ENCODE results near the gene WDR1. TPM values are rescaled to one million over a fixed set of nuclear protein-coding genes. Genes with fewer than 3 reads are reported as not detected.

WDR1 gene
- total RNA-seq, 4 donors from 2014 or later, result 353 to 530 (median 419) TPM

GRCh38 chr4:10098780-10099160 lies 17.8 kb downstream of the WDR1 start:
- no peak for TF ChIP-seq POLR2A (IDR thresholded peaks at IDR 0.05)
- TF ChIP-seq CTCF (IDR thresholded peaks at IDR 0.05), result no peak
- TF ChIP-seq POLR2AphosphoS5 (IDR thresholded peaks at IDR 0.05), result peak; percentile 7
- no peak for TF ChIP-seq EP300 (IDR thresholded peaks at IDR 0.05)
- Histone ChIP-seq H3K9me3 (no peaks in the 10 kb centered on the region), H3K4me1 (peaks cover 6 to 100% (median 75%) of the 10 kb centered on the region in 3 donors), H3K4me3 (no peak overlapping the region), H3K27ac (peak overlapping the region; percentile 5 to 99 (median 86)), H3K36me3 (peaks cover 0 to 84% of the 10 kb centered on the region in 2 donors), H3K27me3 (no peaks in the 10 kb centered on the region)
- ATAC-seq, result no peak
- WGBS, 2 donors (ENCODE audit: low coverage in 1 of 2), result 42% methylated on average over 4 of the region's 12 CpGs; no CpG with 5 or more reads in 1 of the 2 donors

GRCh38 chr4:10097906-10098779 lies 18.5 kb downstream of the WDR1 start:
- H3K36me3 ChIP-seq, result peaks cover 0 to 90% of the 10 kb centered on the region in 2 donors
- no peak overlapping the region for H3K4me3 ChIP-seq
- H3K9me3 ChIP-seq, result no peaks in the 10 kb centered on the region
- H3K4me1 ChIP-seq, result peaks cover 11 to 100% (median 77%) of the 10 kb centered on the region in 3 donors
- WGBS, 2 donors (ENCODE audit: low coverage in 1 of 2), result 67 to 77% methylated on average over 4 to 5 of the region's 9 CpGs
- TF ChIP-seq POLR2A (IDR thresholded peaks at IDR 0.05) (no peak), CTCF (IDR thresholded peaks at IDR 0.05) (no peak), POLR2AphosphoS5 (IDR thresholded peaks at IDR 0.05) (no peak), EP300 (IDR thresholded peaks at IDR 0.05) (no peak)
- ATAC-seq, result no peak
- peak overlapping the region; percentile 24 to 99 (median 94) for H3K27ac ChIP-seq
- H3K27me3 ChIP-seq, result no peaks in the 10 kb centered on the region

GRCh38 chr4:10096978-10097335 lies 19.6 kb downstream of the WDR1 start:
- no peak for ATAC-seq
- Histone ChIP-seq H3K4me1 (peaks cover 12 to 100% (median 77%) of the 10 kb centered on the region in 3 donors), H3K27me3 (no peaks in the 10 kb centered on the region), H3K36me3 (peaks cover 0 to 90% of the 10 kb centered on the region in 2 donors), H3K9me3 (no peaks in the 10 kb centered on the region), H3K27ac (peak overlapping the region; percentile 24 to 99 (median 94)), H3K4me3 (no peak overlapping the region)
- no peak for TF ChIP-seq POLR2AphosphoS5 (IDR thresholded peaks at IDR 0.05)
- TF ChIP-seq CTCF (IDR thresholded peaks at IDR 0.05), result no peak
- no peak for TF ChIP-seq EP300 (IDR thresholded peaks at IDR 0.05)
- no peak for TF ChIP-seq POLR2A (IDR thresholded peaks at IDR 0.05)
- 34 to 40% methylated on average over 1 to 6 of the region's 9 CpGs for WGBS, 2 donors (ENCODE audit: low coverage in 1 of 2)

- no peak overlapping the region for H3K4me3 ChIP-seq
- no peaks in the 10 kb centered on the region for H3K9me3 ChIP-seq
- peak; percentile 71 for ATAC-seq
- TF ChIP-seq POLR2AphosphoS5 (IDR thresholded peaks at IDR 0.05), result peak; percentile 47
- TF ChIP-seq CTCF (IDR thresholded peaks at IDR 0.05), result no peak
- H3K36me3 ChIP-seq, result peaks cover 0 to 94% of the 10 kb centered on the region in 2 donors
- WGBS, 2 donors (ENCODE audit: low coverage in 1 of 2), result 4 to 5% methylated on average over 5 to 10 of the region's 17 CpGs
- H3K27me3 ChIP-seq, result no peaks in the 10 kb centered on the region
- H3K4me1 ChIP-seq, result peaks cover 12 to 100% (median 74%) of the 10 kb centered on the region in 3 donors
- peak overlapping the region; percentile 54 to 99 (median 94) for H3K27ac ChIP-seq
Observed at GRCh38 chr4:10096201-10096977, 20.2 kb downstream of the WDR1 start.

Data from gastroesophageal sphincter (tissue), 4 donors.